ENCODE data around the gene BSPRY. TPM values are rescaled to one million over a fixed set of nuclear protein-coding genes. Genes with fewer than 3 reads are reported as not detected.

The BSPRY gene
- total and polyA plus RNA-seq, 2 donors (not counting 1 experiment from before 2014, with no cell fraction given), result 0.42 to 0.59 TPM

- Mint-ChIP-seq H3K4me1 (no peaks in the 10 kb centered on the region), H3K27me3 (peaks cover 9% of the 10 kb centered on the region), H3K4me3 (no peak overlapping the region), H3K27ac (no peak overlapping the region), H3K9me3 (ENCODE audit: insufficient read depth) (no peaks in the 10 kb centered on the region)
- ChIA-PET POLR2A (no interaction called here), CTCF (interaction anchor here (1.3 kb wide), 1 partner anchor 9 kb away, joined by 3 read pairs; no protein-coding TSS in a partner anchor)
- Histone ChIP-seq H4K20me1 (ENCODE audit: control insufficient read depth, insufficient read depth, low read length, poor library complexity, severe bottlenecking) (no peaks in the 10 kb centered on the region), H3K9ac (ENCODE audit: low read length) (no peak overlapping the region), H3K27ac (ENCODE audit: low read length in 2 of 2) (no peak overlapping the region), H3K79me2 (ENCODE audit: control insufficient read depth, insufficient read depth, low read length) (no peaks in the 10 kb centered on the region), H3K4me2 (replicated peaks; ENCODE audit: low read depth, low read length, poor library complexity, severe bottlenecking) (no peak overlapping the region), H3K9me3 (ENCODE audit: control extremely low read depth in 1 of 3, control insufficient read depth in 2 of 3, insufficient read depth in 1 of 3, low read length in 2 of 3) (no peaks in the 10 kb centered on the region), H3K4me3 (ENCODE audit: control extremely low read depth in 1 of 5, extremely low read depth in 1 of 5, insufficient read depth in 1 of 5, low read depth in 2 of 5, low read length in 4 of 5) (no peak overlapping the region), H3K36me3 (replicated peaks in 1 of 2; ENCODE audit: control extremely low read depth in 1 of 2, control insufficient read depth in 1 of 2, extremely low read depth in 1 of 2, insufficient read depth in 2 of 2, low read length in 1 of 2) (no peaks in the 10 kb centered on the region), H3K4me1 (ENCODE audit: control insufficient read depth in 2 of 2, insufficient read depth in 2 of 2, low read length in 2 of 2) (no peaks in the 10 kb centered on the region), H2AFZ (ENCODE audit: insufficient read depth, low read depth, low read length, poor library complexity, severe bottlenecking) (no peak overlapping the region), H3K27me3 (replicated peaks in 1 of 4; ENCODE audit: control extremely low read depth in 1 of 4, control insufficient read depth in 3 of 4, insufficient read depth in 4 of 4, low read length in 3 of 4) (no peaks in the 10 kb centered on the region)
- DNase-seq (no peak), ATAC-seq (ENCODE audit: low read depth) (no peak)
- no CpG with 5 or more reads among the region's 2 CpGs for WGBS (ENCODE audit: insufficient coverage)
- no peak for TF ChIP-seq CTCF (IDR thresholded peaks at IDR 0.05)
- no peak for TF ChIP-seq EZH2 (IDR thresholded peaks at IDR 0.05; ENCODE audit: borderline replicate concordance, insufficient read depth, low read depth, low read length, poor library complexity, severe bottlenecking)
- intact Hi-C loops (cut with micrococcal nuclease), result no loop called here
Measured at GRCh38 chr9:113317777-113318176, 31.6 kb upstream of the BSPRY start.

- no peak overlapping the region for H2AFZ ChIP-seq (ENCODE audit: insufficient read depth, low read depth, low read length, poor library complexity, severe bottlenecking)
- DNase-seq (no peak), ATAC-seq (ENCODE audit: low read depth) (no peak)
- H3K9ac ChIP-seq (ENCODE audit: low read length), result no peak overlapping the region
- no peaks in the 10 kb centered on the region for H3K79me2 ChIP-seq (ENCODE audit: control insufficient read depth, insufficient read depth, low read length)
- TF ChIP-seq EZH2 (IDR thresholded peaks at IDR 0.05; ENCODE audit: borderline replicate concordance, insufficient read depth, low read depth, low read length, poor library complexity, severe bottlenecking) (no peak), CTCF (IDR thresholded peaks at IDR 0.05) (no peak)
- H3K27me3 ChIP-seq (replicated peaks in 1 of 4; ENCODE audit: control extremely low read depth in 1 of 4, control insufficient read depth in 3 of 4, insufficient read depth in 4 of 4, low read length in 3 of 4), result no peaks in the 10 kb centered on the region
- POLR2A ChIA-PET, result no interaction called here
- no peaks in the 10 kb centered on the region for H3K9me3 Mint-ChIP-seq (ENCODE audit: insufficient read depth)
- no peaks in the 10 kb centered on the region for H3K9me3 ChIP-seq (ENCODE audit: control extremely low read depth in 1 of 3, control insufficient read depth in 2 of 3, insufficient read depth in 1 of 3, low read length in 2 of 3)
- H4K20me1 ChIP-seq (ENCODE audit: control insufficient read depth, insufficient read depth, low read length, poor library complexity, severe bottlenecking), result no peaks in the 10 kb centered on the region
- H3K27ac Mint-ChIP-seq, result no peak overlapping the region
- no peaks in the 10 kb centered on the region for H3K4me1 Mint-ChIP-seq
- no peaks in the 10 kb centered on the region for H3K36me3 ChIP-seq (replicated peaks in 1 of 2; ENCODE audit: control extremely low read depth in 1 of 2, control insufficient read depth in 1 of 2, extremely low read depth in 1 of 2, insufficient read depth in 2 of 2, low read length in 1 of 2)
- no peak overlapping the region for H3K4me2 ChIP-seq (replicated peaks; ENCODE audit: low read depth, low read length, poor library complexity, severe bottlenecking)
- H3K4me1 ChIP-seq (ENCODE audit: control insufficient read depth in 2 of 2, insufficient read depth in 2 of 2, low read length in 2 of 2), result no peaks in the 10 kb centered on the region
- no peak overlapping the region for H3K4me3 Mint-ChIP-seq
- intact Hi-C loops (cut with micrococcal nuclease), result no loop called here
- WGBS (ENCODE audit: insufficient coverage), result 100% methylated on average over 1 of the region's 2 CpGs
- no peak overlapping the region for H3K27ac ChIP-seq (ENCODE audit: low read length in 2 of 2)
- H3K27me3 Mint-ChIP-seq, result peaks cover 9% of the 10 kb centered on the region
- no peak overlapping the region for H3K4me3 ChIP-seq (ENCODE audit: control extremely low read depth in 1 of 5, extremely low read depth in 1 of 5, insufficient read depth in 1 of 5, low read depth in 2 of 5, low read length in 4 of 5)
- CTCF ChIA-PET, result interaction anchor here (1.3 kb wide), 1 partner anchor 10 kb away, joined by 3 read pairs; no protein-coding TSS in a partner anchor
Measured at GRCh38 chr9:113319054-113319453, 30.3 kb upstream of the BSPRY start.

Data from B cell (primary cell).